DOHH2 (cell line): ENCODE data around the gene XRN2.
"Not testable (repeated sequence)": the region's sequence is repeated elsewhere in the genome, so short reads cannot be mapped to it uniquely, and the experiment has no call there.

Source experiments
- H3F3A ChIP-seq: fragments of 200-600 bp; sonication (generic), shearing (Covaris generic); 2 replicates; pipeline ENCODE4 v1.6.0; 2016; ENCODE audit warnings: antibody characterized with exemption, mild to moderate bottlenecking; ENCODE audit not compliant: control insufficient read depth, insufficient read depth
- H3K27ac ChIP-seq: fragments of 200-600 bp; sonication (generic); 2 replicates; pipeline ENCODE4 v1.5.1; 2014; ENCODE audit warnings: low read depth, mild to moderate bottlenecking, low read length, moderate library complexity
- H3K27me3 ChIP-seq: fragments of 200-600 bp; sonication (generic); 2 replicates; pipeline ENCODE4 v1.6.1; 2014; ENCODE audit warnings: mild to moderate bottlenecking, low read length, mixed read lengths; ENCODE audit not compliant: control insufficient read depth
- H3K36me3 ChIP-seq: fragments of 200-600 bp; sonication (generic); 2 replicates; pipeline ENCODE4 v1.6.1; 2014; ENCODE audit warnings: mild to moderate bottlenecking, low read length, moderate library complexity, mixed read lengths; ENCODE audit not compliant: control insufficient read depth
- H3K4me1 ChIP-seq: fragments of 200-600 bp; sonication (generic); 2 replicates; pipeline ENCODE4 v1.6.1; 2014; ENCODE audit warnings: mild to moderate bottlenecking, low read length, mixed read lengths; ENCODE audit not compliant: control insufficient read depth
- H3K4me2 ChIP-seq: fragments of 200-600 bp; sonication (generic); 2 replicates; pipeline ENCODE4 v1.6.0; 2014; ENCODE audit warnings: mild to moderate bottlenecking, low read length, moderate library complexity
- H3K4me3 ChIP-seq: fragments of 200-600 bp; sonication (generic); 2 replicates; pipeline ENCODE4 v1.5.1; 2014; ENCODE audit warnings: mild to moderate bottlenecking, low read length, mixed read lengths
- H3K79me2 ChIP-seq: fragments of 200-600 bp; sonication (generic); 2 replicates; pipeline ENCODE4 v1.6.1; 2014; ENCODE audit warnings: mild to moderate bottlenecking, low read length, mixed read lengths; ENCODE audit not compliant: control insufficient read depth
- H3K9me2 ChIP-seq: fragments of 200-600 bp; sonication (generic); replicated peaks from 2 replicates; pipeline ENCODE4 v1.6.1; 2014; ENCODE audit warnings: mild to moderate bottlenecking, low read length, mixed read lengths; ENCODE audit not compliant: control insufficient read depth
- H3K9me3 ChIP-seq: fragments of 200-600 bp; sonication (generic); 2 replicates; pipeline ENCODE4 v1.6.1; 2014; ENCODE audit warnings: antibody characterized with exemption, low read length, mixed read lengths; ENCODE audit not compliant: control insufficient read depth, insufficient read depth
- H4K20me1 ChIP-seq: fragments of 200-600 bp; sonication (generic); 2 replicates; pipeline ENCODE4 v1.6.0; 2014; ENCODE audit warnings: low read depth, mild to moderate bottlenecking, antibody characterized with exemption, low read length, moderate library complexity; ENCODE audit not compliant: control insufficient read depth, insufficient read depth
- EZH2phosphoT487 ChIP-seq: fragments of 200-600 bp; sonication (generic); IDR thresholded peaks from 2 replicates; pipeline ENCODE4 v1.6.1; 2017; ENCODE audit warnings: borderline replicate concordance, mild to moderate bottlenecking, antibody characterized with exemption, low read length, moderate library complexity, mixed read lengths
- TF ChIP-seq, protein P1 (sequence below): fragments of 200-600 bp; sonication (generic); IDR thresholded peaks from one replicate; pipeline ENCODE4 v1.5.1; 2014; ENCODE audit warnings: antibody characterized with exemption, mild to moderate bottlenecking, low read depth, low read length; ENCODE audit not compliant: poor library complexity, severe bottlenecking

XRN2 gene

DNA sequence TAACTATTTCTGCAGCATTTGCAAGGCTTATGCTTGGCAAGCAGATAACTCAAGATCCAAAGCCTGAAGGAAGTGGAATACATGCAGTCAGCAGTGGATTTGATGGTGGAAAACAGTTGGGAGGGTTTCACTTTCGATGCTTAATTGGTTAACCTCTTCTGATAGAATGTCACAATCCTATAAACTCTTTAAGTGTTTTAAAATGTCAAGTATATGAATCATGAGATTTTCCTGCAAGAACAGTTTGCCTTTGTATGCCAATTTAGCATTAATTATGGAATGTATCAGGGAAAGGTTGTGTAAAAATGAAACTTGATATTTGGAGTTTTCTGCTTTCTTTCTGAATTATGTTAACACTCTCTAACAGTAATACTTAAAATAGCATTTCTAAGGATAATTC lies 57.6 kb downstream of the XRN2 start:
- no peaks in the 10 kb centered on the region for H3K9me2 ChIP-seq
- no peak overlapping the region for H3K27ac ChIP-seq
- no peak for TF ChIP-seq EZH2phosphoT487
- TF ChIP-seq, protein P1, sequence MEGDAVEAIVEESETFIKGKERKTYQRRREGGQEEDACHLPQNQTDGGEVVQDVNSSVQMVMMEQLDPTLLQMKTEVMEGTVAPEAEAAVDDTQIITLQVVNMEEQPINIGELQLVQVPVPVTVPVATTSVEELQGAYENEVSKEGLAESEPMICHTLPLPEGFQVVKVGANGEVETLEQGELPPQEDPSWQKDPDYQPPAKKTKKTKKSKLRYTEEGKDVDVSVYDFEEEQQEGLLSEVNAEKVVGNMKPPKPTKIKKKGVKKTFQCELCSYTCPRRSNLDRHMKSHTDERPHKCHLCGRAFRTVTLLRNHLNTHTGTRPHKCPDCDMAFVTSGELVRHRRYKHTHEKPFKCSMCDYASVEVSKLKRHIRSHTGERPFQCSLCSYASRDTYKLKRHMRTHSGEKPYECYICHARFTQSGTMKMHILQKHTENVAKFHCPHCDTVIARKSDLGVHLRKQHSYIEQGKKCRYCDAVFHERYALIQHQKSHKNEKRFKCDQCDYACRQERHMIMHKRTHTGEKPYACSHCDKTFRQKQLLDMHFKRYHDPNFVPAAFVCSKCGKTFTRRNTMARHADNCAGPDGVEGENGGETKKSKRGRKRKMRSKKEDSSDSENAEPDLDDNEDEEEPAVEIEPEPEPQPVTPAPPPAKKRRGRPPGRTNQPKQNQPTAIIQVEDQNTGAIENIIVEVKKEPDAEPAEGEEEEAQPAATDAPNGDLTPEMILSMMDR, result no peak
- H4K20me1 ChIP-seq, result no peaks in the 10 kb centered on the region
- no peaks in the 10 kb centered on the region for H3K9me3 ChIP-seq
- H3K79me2 ChIP-seq, result no peaks in the 10 kb centered on the region
- H3K36me3 ChIP-seq, result peaks cover 85% of the 10 kb centered on the region
- H3K27me3 ChIP-seq, result no peaks in the 10 kb centered on the region
- H3K4me2 ChIP-seq, result no peak overlapping the region
- H3K4me1 ChIP-seq, result no peaks in the 10 kb centered on the region
- no peaks in the 10 kb centered on the region for H3F3A ChIP-seq
- no peak overlapping the region for H3K4me3 ChIP-seq

DNA sequence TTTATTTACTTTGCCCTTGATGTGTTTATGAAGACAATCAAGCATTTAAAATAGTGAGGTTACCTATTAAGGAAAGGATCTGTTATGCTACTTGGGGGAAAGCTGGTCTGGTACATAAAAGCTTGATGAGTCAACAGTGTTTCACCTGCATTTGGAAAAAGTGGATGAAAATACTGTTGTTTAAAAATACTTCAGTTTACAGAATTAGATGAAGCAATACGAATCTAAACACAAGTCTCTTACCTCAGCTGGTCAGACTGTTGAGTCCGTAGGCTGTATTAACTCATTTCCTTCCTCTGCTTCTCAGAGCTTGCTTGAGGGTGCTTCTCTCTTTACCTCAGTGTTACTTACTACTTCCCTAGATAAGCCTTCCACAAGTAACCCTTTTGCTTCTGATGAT lies 58.1 kb downstream of the XRN2 start:
- H3K36me3 ChIP-seq, result peaks cover 82% of the 10 kb centered on the region
- no peak overlapping the region for H3K4me2 ChIP-seq
- H3K27ac ChIP-seq, result no peak overlapping the region
- TF ChIP-seq EZH2phosphoT487, result no peak
- TF ChIP-seq, protein P1, result no peak
- H3K9me3 ChIP-seq, result no peaks in the 10 kb centered on the region
- no peaks in the 10 kb centered on the region for H3K27me3 ChIP-seq
- no peaks in the 10 kb centered on the region for H3K79me2 ChIP-seq
- no peaks in the 10 kb centered on the region for H3F3A ChIP-seq
- no peaks in the 10 kb centered on the region for H3K9me2 ChIP-seq
- no peak overlapping the region for H3K4me3 ChIP-seq
- H3K4me1 ChIP-seq, result no peaks in the 10 kb centered on the region
- no peaks in the 10 kb centered on the region for H4K20me1 ChIP-seq

DNA sequence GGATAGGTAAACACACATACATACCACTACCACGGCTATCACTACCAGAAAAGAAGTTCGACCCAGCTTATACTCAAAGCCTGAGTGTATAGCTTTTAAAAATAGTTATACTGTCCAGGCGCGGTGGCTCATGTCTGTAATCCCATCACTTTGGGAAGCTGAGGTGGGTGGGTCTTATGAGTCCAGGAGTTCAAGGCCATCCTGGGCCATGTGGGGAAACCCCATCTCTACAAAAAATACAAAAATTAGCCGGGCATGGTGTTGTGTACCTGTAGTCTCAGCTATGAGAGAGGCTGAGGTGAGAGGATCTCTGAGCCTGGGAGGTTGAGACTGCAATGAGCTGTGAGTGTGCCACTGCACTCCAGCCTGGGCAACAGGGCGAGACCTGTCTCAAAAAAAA lies 61.3 kb downstream of the XRN2 start:
- H3K9me3 ChIP-seq, result no peaks in the 10 kb centered on the region
- H3F3A ChIP-seq, result no peaks in the 10 kb centered on the region
- no peaks in the 10 kb centered on the region for H3K79me2 ChIP-seq
- no peak overlapping the region for H3K4me3 ChIP-seq
- H3K4me1 ChIP-seq, result no peaks in the 10 kb centered on the region
- no peaks in the 10 kb centered on the region for H4K20me1 ChIP-seq
- H3K36me3 ChIP-seq, result peaks cover 84% of the 10 kb centered on the region
- H3K27me3 ChIP-seq, result no peaks in the 10 kb centered on the region
- no peak overlapping the region for H3K4me2 ChIP-seq
- TF ChIP-seq, protein P1, result no peak
- no peak for TF ChIP-seq EZH2phosphoT487
- no peak overlapping the region for H3K27ac ChIP-seq
- H3K9me2 ChIP-seq, result no peaks in the 10 kb centered on the region

DNA sequence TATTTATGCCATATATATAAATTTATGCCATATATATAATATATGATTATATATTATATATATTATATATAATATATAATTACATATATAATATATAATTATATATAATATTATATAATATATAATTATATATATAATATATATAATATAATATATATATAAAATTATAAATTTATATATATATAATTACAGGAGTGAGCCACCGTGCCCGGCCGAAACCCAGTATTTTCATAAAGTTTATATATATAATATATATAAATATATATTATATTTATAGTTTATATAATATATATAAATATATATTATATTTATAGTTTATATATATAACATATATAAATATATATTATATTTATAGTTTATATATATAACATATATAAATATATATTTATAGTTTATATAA lies 62.6 kb downstream of the XRN2 start:
- H3K4me3 ChIP-seq, result no peak overlapping the region
- no peaks in the 10 kb centered on the region for H3K27me3 ChIP-seq
- no peaks in the 10 kb centered on the region for H3K9me2 ChIP-seq
- no peak overlapping the region for H3K4me2 ChIP-seq
- no peaks in the 10 kb centered on the region for H3F3A ChIP-seq
- H3K4me1 ChIP-seq, result no peaks in the 10 kb centered on the region
- TF ChIP-seq EZH2phosphoT487, result no peak
- TF ChIP-seq, protein P1, result no peak
- no peaks in the 10 kb centered on the region for H3K79me2 ChIP-seq
- no peaks in the 10 kb centered on the region for H3K9me3 ChIP-seq
- H4K20me1 ChIP-seq, result no peaks in the 10 kb centered on the region
- H3K36me3 ChIP-seq, result peaks cover 78% of the 10 kb centered on the region
- H3K27ac ChIP-seq, result no peak overlapping the region

DNA sequence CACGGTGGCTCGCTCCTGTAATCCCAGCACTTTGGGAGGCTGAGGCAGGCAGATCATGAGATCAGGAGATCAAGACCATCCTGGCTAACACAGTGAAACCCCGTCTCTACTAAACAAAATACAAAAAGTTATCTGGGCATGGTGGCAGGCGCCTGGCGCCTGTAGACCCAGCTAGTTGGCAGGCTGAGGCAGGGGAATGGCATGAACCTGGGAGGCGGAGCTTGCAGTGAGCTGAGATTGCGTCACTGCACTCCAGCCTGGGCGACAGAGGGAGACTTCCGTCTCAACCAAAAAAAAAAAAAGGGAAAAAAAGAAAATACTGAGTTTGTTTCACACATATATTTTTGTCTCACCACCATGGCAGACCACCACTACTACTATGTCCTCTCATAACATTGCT lies 63.1 kb downstream of the XRN2 start:
- H3K9me2 ChIP-seq, H3K4me1 ChIP-seq, H4K20me1 ChIP-seq, H3F3A ChIP-seq, H3K4me3 ChIP-seq, H3K79me2 ChIP-seq, H3K9me3 ChIP-seq, H3K4me2 ChIP-seq, H3K27ac ChIP-seq, H3K27me3 ChIP-seq: not testable (repeated sequence)
- peaks cover 77% of the 10 kb centered on the region for H3K36me3 ChIP-seq
